Type B pancreatic cell (in vitro differentiated cells): ENCODE results near the gene BPNT1. TPM values are rescaled to one million over a fixed set of nuclear protein-coding genes. Genes with fewer than 3 reads are reported as not detected.
A peak's percentile ranks its signal among the peaks of the same experiment; 100 is the strongest.

Experiments used
- DNase-seq: peaks from one replicate; pipeline ENCODE4 v3.0.0; 2021; ENCODE audit warnings: mixed read lengths; ENCODE audit not compliant: unreplicated experiment; ENCODE audit errors: extremely low spot score
- H3K27ac Mint-ChIP-seq: 2 replicates; pipeline ENCODE4 v1.8.0; 2021; ENCODE audit warnings: mild to moderate bottlenecking, mixed read lengths
- H3K27me3 Mint-ChIP-seq: 2 replicates; pipeline ENCODE4 v1.8.0; 2021; ENCODE audit warnings: mixed read lengths
- H3K36me3 Mint-ChIP-seq: 2 replicates; pipeline ENCODE4 v1.8.0; 2021; ENCODE audit warnings: mixed read lengths
- H3K4me1 Mint-ChIP-seq: one replicate; pipeline ENCODE4 v1.8.0; 2021; ENCODE audit warnings: mixed read lengths; ENCODE audit not compliant: unreplicated experiment
- H3K4me3 Mint-ChIP-seq: 2 replicates; pipeline ENCODE4 v1.8.0; 2021; ENCODE audit warnings: mild to moderate bottlenecking, mixed read lengths
- H3K9me3 Mint-ChIP-seq: 2 replicates; pipeline ENCODE4 v1.8.0; 2021; ENCODE audit warnings: mixed read lengths
- total RNA-seq: library from RNA; stranded (reverse); gene quantifications from 2 replicates; pipeline ENCODE4 v1.2.1, GENCODE V29; 2021; ENCODE audit warnings: low replicate concordance
- TF ChIP-seq, protein P1 (sequence below): fragments of 200-600 bp; sonication (generic); conservative IDR thresholded peaks from 2 replicates; pipeline ENCODE4 v1.5.0; 2021; ENCODE audit warnings: antibody characterized with exemption, mild to moderate bottlenecking

Gene BPNT1
- total RNA-seq, 1 donor from 2014 or later, result 22.2 TPM

GRCh38 chr1:220127076-220127475 is 37.5 kb upstream of the BPNT1 start:
- peaks cover 31% of the 10 kb centered on the region for H3K36me3 Mint-ChIP-seq
- no peak overlapping the region for H3K27ac Mint-ChIP-seq
- H3K27me3 Mint-ChIP-seq, result no peaks in the 10 kb centered on the region
- no peaks in the 10 kb centered on the region for H3K4me1 Mint-ChIP-seq
- DNase-seq, result no peak
- no peak overlapping the region for H3K4me3 Mint-ChIP-seq
- TF ChIP-seq, protein P1, sequence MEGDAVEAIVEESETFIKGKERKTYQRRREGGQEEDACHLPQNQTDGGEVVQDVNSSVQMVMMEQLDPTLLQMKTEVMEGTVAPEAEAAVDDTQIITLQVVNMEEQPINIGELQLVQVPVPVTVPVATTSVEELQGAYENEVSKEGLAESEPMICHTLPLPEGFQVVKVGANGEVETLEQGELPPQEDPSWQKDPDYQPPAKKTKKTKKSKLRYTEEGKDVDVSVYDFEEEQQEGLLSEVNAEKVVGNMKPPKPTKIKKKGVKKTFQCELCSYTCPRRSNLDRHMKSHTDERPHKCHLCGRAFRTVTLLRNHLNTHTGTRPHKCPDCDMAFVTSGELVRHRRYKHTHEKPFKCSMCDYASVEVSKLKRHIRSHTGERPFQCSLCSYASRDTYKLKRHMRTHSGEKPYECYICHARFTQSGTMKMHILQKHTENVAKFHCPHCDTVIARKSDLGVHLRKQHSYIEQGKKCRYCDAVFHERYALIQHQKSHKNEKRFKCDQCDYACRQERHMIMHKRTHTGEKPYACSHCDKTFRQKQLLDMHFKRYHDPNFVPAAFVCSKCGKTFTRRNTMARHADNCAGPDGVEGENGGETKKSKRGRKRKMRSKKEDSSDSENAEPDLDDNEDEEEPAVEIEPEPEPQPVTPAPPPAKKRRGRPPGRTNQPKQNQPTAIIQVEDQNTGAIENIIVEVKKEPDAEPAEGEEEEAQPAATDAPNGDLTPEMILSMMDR, result no peak
- H3K9me3 Mint-ChIP-seq, result no peaks in the 10 kb centered on the region

DNA sequence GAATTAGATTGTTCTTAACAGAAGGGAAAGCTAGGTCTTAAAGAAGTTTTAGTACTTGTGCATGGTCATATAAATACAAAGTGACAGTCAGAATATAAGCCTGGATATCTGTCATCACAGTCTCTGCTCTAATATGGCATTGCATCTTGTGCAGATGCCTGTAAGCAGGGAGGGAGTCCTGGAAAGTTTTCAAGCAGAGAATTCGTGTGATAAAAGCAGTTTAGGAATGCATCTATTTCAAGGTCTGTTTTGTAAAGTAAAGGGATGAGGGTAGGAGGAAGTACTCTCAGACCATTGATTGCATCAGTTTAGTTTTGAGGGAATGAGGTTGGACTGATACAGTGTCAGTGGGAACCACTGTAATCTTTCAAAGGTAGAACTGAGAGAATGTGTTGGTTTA is 35.0 kb upstream of the BPNT1 start:
- H3K9me3 Mint-ChIP-seq, result no peaks in the 10 kb centered on the region
- no peak for DNase-seq
- TF ChIP-seq, protein P1, result no peak
- peaks cover 19% of the 10 kb centered on the region for H3K36me3 Mint-ChIP-seq
- no peaks in the 10 kb centered on the region for H3K4me1 Mint-ChIP-seq
- no peak overlapping the region for H3K27ac Mint-ChIP-seq
- H3K27me3 Mint-ChIP-seq, result no peaks in the 10 kb centered on the region
- H3K4me3 Mint-ChIP-seq, result no peak overlapping the region

GRCh38 chr1:220123889-220124288 is 34.3 kb upstream of the BPNT1 start:
- Mint-ChIP-seq H3K27me3 (no peaks in the 10 kb centered on the region), H3K4me1 (no peaks in the 10 kb centered on the region), H3K4me3 (no peak overlapping the region), H3K27ac (no peak overlapping the region), H3K36me3 (peaks cover 17% of the 10 kb centered on the region), H3K9me3 (no peaks in the 10 kb centered on the region)
- no peak for DNase-seq
- TF ChIP-seq, protein P1, result peak; percentile 74

DNA sequence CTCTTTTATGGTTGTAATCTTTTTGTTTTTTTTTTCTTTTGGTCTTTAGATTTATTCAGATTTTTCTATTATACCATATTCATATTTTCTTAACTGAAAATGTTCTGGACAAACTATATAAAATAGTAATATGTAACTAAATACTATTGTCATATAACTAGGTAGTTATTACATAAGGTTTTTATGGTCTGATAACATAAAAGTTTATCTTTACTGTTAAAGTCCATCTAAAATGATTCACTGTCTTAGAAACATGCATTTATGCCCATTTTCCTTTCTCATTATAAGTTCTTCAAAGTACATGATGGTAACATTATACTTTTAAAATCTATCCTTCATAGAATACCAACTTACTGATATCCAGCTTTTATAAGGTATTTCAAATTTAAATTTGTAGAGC is 33.5 kb upstream of the BPNT1 start:
- no peak overlapping the region for H3K27ac Mint-ChIP-seq
- no peaks in the 10 kb centered on the region for H3K9me3 Mint-ChIP-seq
- H3K36me3 Mint-ChIP-seq, result peaks cover 19% of the 10 kb centered on the region
- H3K4me1 Mint-ChIP-seq, result no peaks in the 10 kb centered on the region
- H3K27me3 Mint-ChIP-seq, result no peaks in the 10 kb centered on the region
- TF ChIP-seq, protein P1, result no peak
- DNase-seq, result no peak
- H3K4me3 Mint-ChIP-seq, result no peak overlapping the region

DNA sequence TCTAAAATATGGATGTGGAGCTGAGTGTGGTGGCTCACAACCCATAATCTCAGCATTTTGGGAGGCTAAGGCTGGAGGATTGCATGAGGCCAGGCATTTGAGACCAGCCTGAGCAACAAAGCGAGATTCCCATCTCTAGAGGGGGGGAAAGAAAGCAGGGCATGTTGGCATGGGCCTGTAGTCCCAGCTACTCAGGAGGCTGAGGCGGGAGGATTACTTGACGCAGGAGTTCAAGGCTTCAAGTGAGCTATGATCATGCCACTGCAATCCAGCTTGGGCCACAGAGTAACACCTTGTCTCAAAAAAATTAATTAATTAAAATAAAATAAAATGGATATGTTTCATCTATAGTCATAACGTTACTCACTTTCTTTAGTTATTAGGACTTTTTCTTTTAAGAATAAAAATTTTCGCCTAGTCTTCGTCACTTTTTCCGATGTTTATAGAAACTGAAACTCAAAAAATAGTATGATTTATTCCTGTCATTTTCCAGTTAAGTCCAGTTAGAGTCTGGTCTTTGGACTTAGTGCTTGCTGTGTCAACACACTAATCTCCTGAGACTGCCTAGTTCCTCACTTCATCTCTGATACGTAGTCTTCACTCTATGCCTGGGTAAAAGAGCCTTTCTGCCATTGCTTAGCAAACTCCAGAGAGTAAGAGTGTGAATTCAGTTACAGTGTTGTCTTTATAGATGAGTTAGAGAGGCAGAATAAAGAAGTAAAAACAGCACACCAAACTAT is 32.4 kb upstream of the BPNT1 start:
- Mint-ChIP-seq H3K27ac (peak overlapping the region; percentile 45), H3K36me3 (peaks cover 14% of the 10 kb centered on the region), H3K4me1 (no peaks in the 10 kb centered on the region), H3K4me3 (peak overlapping the region; percentile 5), H3K27me3 (no peaks in the 10 kb centered on the region), H3K9me3 (no peaks in the 10 kb centered on the region)
- TF ChIP-seq, protein P1, result no peak
- no peak for DNase-seq
